GM12801 (cell line): ENCODE measurements around the gene SORCS3.

Source experiments
- TF ChIP-seq, protein P1 (sequence below): IDR thresholded peaks from one replicate; pipeline ENCODE4 v1.5.1; 2011; ENCODE audit warnings: control low read depth; ENCODE audit not compliant: insufficient read length; ENCODE audit errors: extremely low read depth

The SORCS3 gene

GRCh38 chr10:104615136-104615535 lies 26.0 kb upstream of the SORCS3 start:
- TF ChIP-seq, protein P1, sequence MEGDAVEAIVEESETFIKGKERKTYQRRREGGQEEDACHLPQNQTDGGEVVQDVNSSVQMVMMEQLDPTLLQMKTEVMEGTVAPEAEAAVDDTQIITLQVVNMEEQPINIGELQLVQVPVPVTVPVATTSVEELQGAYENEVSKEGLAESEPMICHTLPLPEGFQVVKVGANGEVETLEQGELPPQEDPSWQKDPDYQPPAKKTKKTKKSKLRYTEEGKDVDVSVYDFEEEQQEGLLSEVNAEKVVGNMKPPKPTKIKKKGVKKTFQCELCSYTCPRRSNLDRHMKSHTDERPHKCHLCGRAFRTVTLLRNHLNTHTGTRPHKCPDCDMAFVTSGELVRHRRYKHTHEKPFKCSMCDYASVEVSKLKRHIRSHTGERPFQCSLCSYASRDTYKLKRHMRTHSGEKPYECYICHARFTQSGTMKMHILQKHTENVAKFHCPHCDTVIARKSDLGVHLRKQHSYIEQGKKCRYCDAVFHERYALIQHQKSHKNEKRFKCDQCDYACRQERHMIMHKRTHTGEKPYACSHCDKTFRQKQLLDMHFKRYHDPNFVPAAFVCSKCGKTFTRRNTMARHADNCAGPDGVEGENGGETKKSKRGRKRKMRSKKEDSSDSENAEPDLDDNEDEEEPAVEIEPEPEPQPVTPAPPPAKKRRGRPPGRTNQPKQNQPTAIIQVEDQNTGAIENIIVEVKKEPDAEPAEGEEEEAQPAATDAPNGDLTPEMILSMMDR, result no peak

DNA sequence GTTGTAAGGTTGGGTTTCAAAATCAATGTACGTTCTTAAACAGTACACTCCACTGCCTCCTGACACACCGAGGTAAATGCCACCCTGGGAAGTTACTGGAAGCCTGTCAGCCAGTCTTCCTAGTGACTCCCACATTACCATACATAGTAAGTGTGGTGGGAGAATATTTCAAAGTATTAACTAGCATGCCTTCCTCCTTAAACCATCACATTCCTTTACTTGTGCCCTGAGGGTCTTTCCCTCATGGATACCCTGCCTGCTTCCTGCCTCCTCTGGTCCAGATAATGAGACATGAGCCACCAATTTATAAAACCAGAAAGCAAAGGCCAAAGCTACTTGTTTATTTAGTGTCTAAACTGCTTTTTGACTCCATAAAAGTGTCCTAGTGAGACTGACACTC lies 23.3 kb upstream of the SORCS3 start:
- TF ChIP-seq, protein P1, result no peak

- TF ChIP-seq, protein P1, result no peak
These were observed 18.9 kb upstream of the SORCS3 start for GRCh38 chr10:104622175-104622574.

- TF ChIP-seq, protein P1, result no peak
These were observed 18.4 kb upstream of the SORCS3 start for GRCh38 chr10:104622598-104623209.

GRCh38 chr10:104630731-104631130 lies 10.4 kb upstream of the SORCS3 start:
- TF ChIP-seq, protein P1, result no peak

- TF ChIP-seq, protein P1, result no peak
These were observed 9.1 kb upstream of the SORCS3 start for GRCh38 chr10:104631946-104632345.

- TF ChIP-seq, protein P1, result no peak
These were observed 2.1 kb upstream of the SORCS3 start for GRCh38 chr10:104638861-104639589.
